AG09309 (cell line): ENCODE measurements around the gene UNC45A.

Source experiments
- DNase-seq: peaks from one replicate; pipeline ENCODE4 v3.0.0-alpha.2; 2010; ENCODE audit warnings: low read depth
- H3K4me3 ChIP-seq: 2 replicates; pipeline ENCODE4 v1.5.1; 2011; ENCODE audit warnings: mild to moderate bottlenecking, low read depth, low read length, moderate library complexity; ENCODE audit not compliant: control insufficient read depth
- CTCF ChIP-seq: IDR thresholded peaks from 2 replicates; pipeline ENCODE4 v1.5.1; 2011; ENCODE audit warnings: mild to moderate bottlenecking, low read depth, low read length, inconsistent platforms; ENCODE audit not compliant: insufficient read depth, control insufficient read depth; ENCODE audit errors: missing control alignments

Gene UNC45A

GRCh38 chr15:90914305-90915080, 20.6 kb upstream of the UNC45A start:
- no peak for TF ChIP-seq CTCF

GRCh38 chr15:90915216-90915807, 19.8 kb upstream of the UNC45A start:
- no peak for TF ChIP-seq CTCF
- no peak overlapping the region for H3K4me3 ChIP-seq
- no peak for DNase-seq

More at GRCh38 chr15:90914305-90915080, 20.6 kb upstream of the UNC45A start:
- H3K4me3 ChIP-seq = no peak overlapping the region
- DNase-seq = no peak

- DNase-seq = no peak
- TF ChIP-seq CTCF = no peak
- H3K4me3 ChIP-seq = no peak overlapping the region
Observed at GRCh38 chr15:90915808-90916440, 19.2 kb upstream of the UNC45A start.

- TF ChIP-seq CTCF = no peak
- H3K4me3 ChIP-seq = no peak overlapping the region
- DNase-seq = no peak
Observed at GRCh38 chr15:90916461-90916860, 18.6 kb upstream of the UNC45A start.

GRCh38 chr15:90917569-90917968, 17.5 kb upstream of the UNC45A start:
- no peak for TF ChIP-seq CTCF
- no peak overlapping the region for H3K4me3 ChIP-seq
- DNase-seq = no peak

- no peak for DNase-seq
- TF ChIP-seq CTCF = no peak
- H3K4me3 ChIP-seq = no peak overlapping the region
Observed at GRCh38 chr15:90918034-90918788, 16.9 kb upstream of the UNC45A start.
